Adrenal gland (tissue), 5 donors: ENCODE results near the gene TRIM49D2.
"Not testable (repeated sequence)": the region's sequence is repeated elsewhere in the genome, so short reads cannot be mapped to it uniquely, and the experiment has no call there.

Experiments used
- POLR2A ChIP-seq, 2 donors: fragments of 450-650 bp; IDR thresholded peaks; one replicate each; pipeline ENCODE4 v1.6.1; 2017; ENCODE audit warnings: antibody characterized with exemption in 2 of 2, mild to moderate bottlenecking in 2 of 2, moderate library complexity in 1 of 2
- TF ChIP-seq, protein P1 (sequence below), 6 experiments: fragments of 450-650 bp in 4 of 6; fragments of 200-600 bp in 2 of 6; sonication (generic) in 1 of 6; IDR thresholded peaks; 1 replicate in 5 of 6; 2 replicates in 1 of 6; pipeline versions ENCODE4 v1.5.1 to v1.8.0; 2016 to 2021; ENCODE audit warnings: antibody characterized with exemption in 6 of 6, mild to moderate bottlenecking in 2 of 6, moderate library complexity in 1 of 6
- donor health status: DM: no; HTN: no; CAD: no.

DNA sequence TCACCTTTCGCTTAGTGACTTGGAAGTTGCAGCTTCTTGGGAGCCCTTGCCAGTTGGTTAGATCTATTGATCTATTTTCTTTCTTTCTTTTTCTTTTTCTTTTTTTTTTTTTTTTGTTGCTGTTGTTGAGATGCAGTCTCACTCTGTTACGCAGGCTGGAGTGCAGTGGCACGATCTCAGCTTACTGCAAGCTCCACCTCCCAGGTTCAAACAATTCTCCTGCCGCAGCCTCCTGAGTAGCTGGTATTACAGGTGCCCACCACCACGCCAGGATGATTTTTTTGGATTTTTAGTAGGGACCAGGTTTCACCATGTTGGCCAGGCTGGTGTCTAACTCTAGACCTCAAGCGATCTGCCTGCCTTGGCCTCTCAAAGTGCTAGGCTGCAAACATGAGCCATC lies 46.4 kb upstream of the TRIM49D2 start:
- TF ChIP-seq, protein P1, sequence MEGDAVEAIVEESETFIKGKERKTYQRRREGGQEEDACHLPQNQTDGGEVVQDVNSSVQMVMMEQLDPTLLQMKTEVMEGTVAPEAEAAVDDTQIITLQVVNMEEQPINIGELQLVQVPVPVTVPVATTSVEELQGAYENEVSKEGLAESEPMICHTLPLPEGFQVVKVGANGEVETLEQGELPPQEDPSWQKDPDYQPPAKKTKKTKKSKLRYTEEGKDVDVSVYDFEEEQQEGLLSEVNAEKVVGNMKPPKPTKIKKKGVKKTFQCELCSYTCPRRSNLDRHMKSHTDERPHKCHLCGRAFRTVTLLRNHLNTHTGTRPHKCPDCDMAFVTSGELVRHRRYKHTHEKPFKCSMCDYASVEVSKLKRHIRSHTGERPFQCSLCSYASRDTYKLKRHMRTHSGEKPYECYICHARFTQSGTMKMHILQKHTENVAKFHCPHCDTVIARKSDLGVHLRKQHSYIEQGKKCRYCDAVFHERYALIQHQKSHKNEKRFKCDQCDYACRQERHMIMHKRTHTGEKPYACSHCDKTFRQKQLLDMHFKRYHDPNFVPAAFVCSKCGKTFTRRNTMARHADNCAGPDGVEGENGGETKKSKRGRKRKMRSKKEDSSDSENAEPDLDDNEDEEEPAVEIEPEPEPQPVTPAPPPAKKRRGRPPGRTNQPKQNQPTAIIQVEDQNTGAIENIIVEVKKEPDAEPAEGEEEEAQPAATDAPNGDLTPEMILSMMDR (IDR thresholded peaks at IDR 0.05) = not testable (repeated sequence)
- TF ChIP-seq POLR2A (IDR thresholded peaks at IDR 0.05) = not testable (repeated sequence)
